ACHN (cell line): ENCODE data around the gene CXCR2.
"Not testable (repeated sequence)": the region's sequence is repeated elsewhere in the genome, so short reads cannot be mapped to it uniquely, and the experiment has no call there.

ENCODE experiments used
- DNase-seq: peaks from one replicate; pipeline ENCODE4 v3.0.0-alpha.2; 2015
- in situ Hi-C: cut with HindIII; loops from 2 replicates; pipeline ENCODE4 v1.10.0; 2017; ENCODE audit warnings: low sequenced_read_pairs, low pct_ligation_motif_present, low pct_unique_long_range_greater_than_20kb

Gene CXCR2

DNA sequence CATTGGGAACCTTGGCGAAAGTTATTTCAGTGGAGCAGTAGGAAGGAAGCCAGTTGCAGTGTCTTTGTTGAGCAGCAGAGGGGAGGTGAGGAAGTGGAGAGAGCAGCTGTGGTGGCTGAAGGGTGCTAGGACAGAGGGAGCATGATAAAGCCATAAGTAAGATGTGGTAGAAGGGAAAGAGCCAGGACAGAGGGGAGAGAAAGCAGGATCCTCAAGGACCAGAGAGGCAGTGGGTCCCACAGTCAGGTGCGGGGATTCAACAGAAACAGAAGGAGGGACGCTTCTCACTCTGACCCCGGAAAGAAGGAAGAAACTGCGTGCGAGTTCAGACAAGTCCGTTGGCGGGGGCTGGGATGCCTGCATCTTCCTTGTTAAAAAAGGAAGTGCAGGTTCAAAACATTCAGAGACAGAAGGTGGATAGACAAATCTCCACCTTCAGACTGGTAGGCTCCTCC is at the start of gene CXCR2:
Gene CXCR2 (plus strand): TSS at position 403 of the 455 bp plus-strand sequence. CDS start 8,774 bp downstream, outside the sequence.
- in situ Hi-C loops, result no loop called here
- DNase-seq, result no peak

DNA sequence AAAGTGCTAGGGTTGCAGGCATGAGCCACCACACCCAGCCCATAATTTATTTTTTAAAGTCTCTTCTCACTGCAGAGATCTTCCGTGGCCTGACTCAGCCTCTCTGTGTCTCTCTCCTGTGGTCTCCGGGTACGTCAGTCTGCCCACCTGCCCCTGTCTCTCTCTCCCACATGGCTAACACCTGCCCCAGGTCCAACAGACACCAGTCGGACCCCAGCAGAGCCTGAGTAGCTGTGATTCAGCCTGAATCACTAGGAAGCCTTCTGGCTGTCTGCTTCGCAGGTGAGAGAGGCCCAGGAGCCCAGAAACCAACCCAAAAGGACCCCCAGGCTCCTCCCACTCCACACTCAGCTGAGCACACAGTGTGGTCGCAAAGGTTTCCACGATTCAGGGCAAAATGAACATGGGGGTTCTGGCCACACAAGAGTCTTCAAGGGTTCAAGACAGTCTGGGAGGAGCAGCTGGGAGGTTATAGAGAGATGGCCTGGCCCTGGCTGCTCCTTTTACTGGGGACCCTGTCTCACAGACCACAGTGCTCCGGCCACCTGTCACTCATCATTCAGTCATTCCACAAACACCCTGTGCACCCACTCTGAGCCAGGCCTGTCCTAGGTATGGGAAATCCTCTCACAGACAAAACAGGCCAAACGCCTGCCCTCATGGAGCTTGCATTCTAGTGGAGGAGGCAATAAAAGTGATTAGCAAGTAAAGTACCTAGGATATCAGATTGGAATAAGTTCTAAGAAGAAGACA is 48.2 kb upstream of the CXCR2 start:
- in situ Hi-C loops, result no loop called here
- DNase-seq, result no peak

GRCh38 chr2:218079943-218080913 is 45.6 kb upstream of the CXCR2 start:
- DNase-seq, result no peak
- in situ Hi-C loops, result no loop called here

DNA sequence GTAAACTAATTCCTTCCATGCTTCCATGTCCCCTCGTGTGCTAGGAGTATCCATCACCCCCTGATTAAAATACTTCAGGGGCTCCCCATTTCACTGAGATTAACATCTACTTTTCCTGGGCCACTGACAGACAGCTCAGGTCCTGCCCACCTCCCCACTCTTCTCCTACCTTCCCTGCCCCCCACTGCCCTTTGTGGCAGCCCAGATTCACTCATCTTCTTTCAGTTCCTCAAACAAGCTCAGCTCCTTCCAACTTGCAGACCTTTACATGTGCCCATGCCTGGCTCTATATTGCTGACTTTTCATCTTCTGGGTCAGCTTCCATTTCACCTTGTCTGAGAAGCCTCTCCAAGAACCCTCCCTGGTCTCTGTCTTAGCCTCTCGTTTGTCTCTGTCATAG is 44.8 kb upstream of the CXCR2 start:
- DNase-seq, result no peak
- in situ Hi-C loops, result no loop called here

GRCh38 chr2:218081695-218082094 is 44.1 kb upstream of the CXCR2 start:
- DNase-seq, result peak; percentile 35
- in situ Hi-C loops, result no loop called here

- no peak for DNase-seq
- in situ Hi-C loops, result no loop called here
Observed at GRCh38 chr2:218082586-218083351, 43.1 kb upstream of the CXCR2 start.

GRCh38 chr2:218083352-218083676 is 42.5 kb upstream of the CXCR2 start:
- no peak for DNase-seq
- in situ Hi-C loops, result no loop called here

DNA sequence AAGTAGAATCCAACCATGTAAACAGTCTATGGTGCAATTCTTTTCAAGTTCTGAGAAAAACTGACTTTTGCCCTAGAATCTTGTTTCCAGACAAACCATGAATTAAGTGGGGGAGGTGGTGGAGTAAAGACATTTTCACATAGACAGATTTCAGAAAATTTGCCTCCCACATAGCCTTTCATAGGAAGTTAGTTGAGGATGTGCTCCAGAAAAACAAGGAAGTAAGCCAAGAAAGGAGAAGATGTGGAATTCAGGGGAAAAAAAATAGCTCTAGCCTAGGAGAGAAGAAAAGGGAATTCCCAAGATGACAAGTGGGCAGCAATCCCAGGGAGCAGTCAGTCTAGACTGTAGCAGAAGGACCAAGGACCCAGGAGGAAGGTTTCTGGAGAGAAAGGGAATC is 39.4 kb upstream of the CXCR2 start:
- no peak for DNase-seq
- in situ Hi-C loops, result no loop called here

DNA sequence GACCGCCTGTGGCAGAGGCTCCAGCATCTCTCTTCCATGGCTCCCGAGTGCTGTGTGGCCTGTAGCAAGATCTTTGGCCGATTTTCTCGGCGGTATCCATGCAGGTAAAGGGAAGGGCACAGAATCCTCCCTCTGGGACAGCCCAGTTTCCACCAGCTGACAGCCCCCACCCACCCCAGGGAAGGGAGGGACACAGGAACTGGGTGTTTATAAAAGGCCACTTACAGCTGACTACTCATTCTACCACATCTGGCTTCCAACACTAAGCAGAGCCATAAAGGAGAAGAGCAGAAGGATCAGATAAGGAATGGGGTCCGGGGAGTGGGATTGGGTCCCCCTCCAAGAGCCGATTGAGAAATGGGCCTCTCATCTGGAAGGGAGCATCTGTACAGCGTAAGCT is 36.6 kb upstream of the CXCR2 start:
- DNase-seq, result no peak
- in situ Hi-C loops, result no loop called here

DNA sequence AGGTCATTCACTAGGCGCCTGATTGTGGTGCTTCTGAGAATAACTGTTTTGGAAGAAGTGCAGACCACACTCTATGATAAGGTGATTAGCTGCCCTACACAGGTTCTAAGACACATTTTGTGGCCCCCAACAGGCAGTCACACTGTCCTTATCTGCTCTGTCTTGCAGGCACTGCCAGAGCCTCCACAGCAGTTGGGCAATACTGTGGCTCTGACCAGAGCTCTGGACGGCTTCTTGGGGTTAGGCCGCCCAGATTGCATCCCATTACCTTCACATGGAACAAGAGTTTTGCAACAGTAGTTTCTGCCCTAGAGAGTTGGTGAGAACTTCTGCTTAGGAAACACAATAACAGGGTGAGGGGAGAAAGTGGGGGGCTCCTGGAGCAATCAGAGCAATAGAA is 34.1 kb upstream of the CXCR2 start:
- DNase-seq, result no peak
- in situ Hi-C loops, result no loop called here

DNA sequence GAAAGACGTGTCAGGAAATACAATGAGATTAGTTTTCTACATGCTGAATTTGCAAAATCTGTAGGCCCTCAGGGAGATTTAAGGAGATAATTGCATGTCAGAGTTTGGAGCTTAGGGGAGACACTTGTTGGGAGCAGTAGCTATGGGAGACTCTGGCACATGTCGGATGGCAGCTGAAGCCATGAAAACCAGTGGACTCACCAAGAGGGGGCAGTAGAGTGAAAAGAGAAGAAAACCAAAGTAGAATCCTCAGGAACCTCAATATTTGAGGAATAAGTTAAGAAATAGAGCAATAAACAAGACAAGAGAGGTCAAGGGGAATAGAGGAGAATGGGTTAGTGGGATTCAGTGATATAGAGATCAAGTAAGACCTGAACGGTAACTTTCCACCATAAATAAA is 31.9 kb upstream of the CXCR2 start:
- DNase-seq, result no peak
- in situ Hi-C loops, result no loop called here

DNA sequence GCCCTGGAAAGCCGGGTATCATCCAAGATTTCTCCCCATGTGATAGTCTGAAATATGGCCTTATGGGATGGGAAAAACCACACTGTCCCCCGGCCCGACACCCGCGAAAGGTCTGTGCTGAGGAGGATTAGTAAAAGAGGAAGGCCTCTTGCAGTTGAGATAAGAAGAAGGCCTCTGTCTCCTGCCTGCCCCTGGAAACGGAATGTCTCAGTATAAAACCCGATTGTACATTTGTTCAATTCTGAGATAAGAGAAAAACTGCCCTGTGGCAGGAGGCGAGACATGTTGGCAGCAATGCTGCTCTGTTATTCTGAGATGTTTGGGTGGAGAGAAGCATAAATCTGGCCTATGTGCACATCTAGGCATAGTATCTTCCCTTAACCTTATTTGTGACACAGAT is 30.0 kb upstream of the CXCR2 start:
- no peak for DNase-seq
- in situ Hi-C loops, result no loop called here

- DNase-seq, result no peak
- in situ Hi-C loops, result no loop called here
Observed at GRCh38 chr2:218097975-218098374, 27.9 kb upstream of the CXCR2 start.

- DNase-seq, in situ Hi-C loops: not testable (repeated sequence)
Observed at GRCh38 chr2:218108834-218109233, 17.0 kb upstream of the CXCR2 start.

DNA sequence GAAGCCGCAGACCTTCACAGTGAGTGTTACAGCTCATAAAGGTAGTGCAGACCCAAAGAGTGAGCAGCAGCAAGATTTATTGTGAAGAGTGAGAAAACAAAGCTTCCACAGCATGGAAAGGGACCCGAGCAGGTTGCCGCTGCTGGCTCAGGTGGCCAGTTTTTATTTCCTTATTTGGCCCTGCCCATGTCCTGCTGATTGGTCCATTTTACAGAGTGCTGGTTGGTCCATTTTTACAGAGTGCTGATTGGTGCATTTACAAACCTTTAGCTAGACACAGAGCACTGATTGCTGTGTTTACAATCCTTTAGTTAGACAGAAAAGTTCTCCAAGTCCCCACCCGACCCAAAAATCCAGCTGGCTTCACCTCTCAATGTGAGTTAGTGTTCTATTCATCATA is 4.0 kb upstream of the CXCR2 start:
- DNase-seq, in situ Hi-C loops: not testable (repeated sequence)

- DNase-seq, in situ Hi-C loops: not testable (repeated sequence)
Observed at GRCh38 chr2:218122286-218122685, 3.5 kb upstream of the CXCR2 start.

DNA sequence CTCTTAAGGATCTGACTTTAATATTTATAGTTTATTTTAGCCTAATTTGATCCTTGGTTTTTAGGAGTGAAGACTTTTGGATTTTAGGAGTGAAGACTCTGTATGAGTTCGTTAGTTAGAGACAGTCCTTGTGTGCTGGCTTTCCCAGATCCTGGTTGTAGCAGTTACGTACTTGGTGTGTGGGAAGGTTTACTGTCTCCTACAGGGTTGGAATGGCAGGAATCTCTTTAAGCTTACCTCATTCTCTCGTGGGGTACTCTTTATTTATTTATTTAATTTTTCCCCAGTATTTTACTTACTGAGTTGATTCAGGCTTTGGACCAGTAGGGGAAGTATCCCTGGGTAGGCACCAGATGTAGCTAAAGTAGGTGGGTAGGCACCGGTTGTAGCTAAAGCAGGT is 1.8 kb upstream of the CXCR2 start:
- no peak for DNase-seq
- in situ Hi-C loops, result no loop called here

- in situ Hi-C loops, result no loop called here
- no peak for DNase-seq
Observed at GRCh38 chr2:218125095-218125494, 733 bp upstream of the CXCR2 start.

GRCh38 chr2:218127929-218128455 is 2.2 kb downstream of the CXCR2 start:
- in situ Hi-C loops, result no loop called here
- no peak for DNase-seq
